ENCODE results near the gene ANKRD34C. TPM values are rescaled to one million over a fixed set of nuclear protein-coding genes. Genes with fewer than 3 reads are reported as not detected.

Gene ANKRD34C
- total RNA-seq, result not detected in 2 replicates

GRCh38 chr15:79282371-79283251 is at the start of gene ANKRD34C:
Gene ANKRD34C (plus strand): TSS chr15:79282722. CDS start chr15:79293285, 10,563 bp downstream.
- intact Hi-C loops (cut with micrococcal nuclease), result no loop called here

GRCh38 chr15:79233236-79233635 is 49.3 kb upstream of the ANKRD34C start:
- intact Hi-C loops (cut with micrococcal nuclease), result no loop called here

- intact Hi-C loops (cut with micrococcal nuclease), result no loop called here
These were observed 42.5 kb upstream of the ANKRD34C start for GRCh38 chr15:79240036-79240435.

- intact Hi-C loops (cut with micrococcal nuclease), result no loop called here
These were observed 38.8 kb upstream of the ANKRD34C start for GRCh38 chr15:79243723-79244122.

GRCh38 chr15:79244876-79245275 is 37.6 kb upstream of the ANKRD34C start:
- intact Hi-C loops (cut with micrococcal nuclease), result no loop called here

- intact Hi-C loops (cut with micrococcal nuclease), result no loop called here
These were observed 34.3 kb upstream of the ANKRD34C start for GRCh38 chr15:79248183-79248582.

- intact Hi-C loops (cut with micrococcal nuclease), result no loop called here
These were observed 25.1 kb upstream of the ANKRD34C start for GRCh38 chr15:79257454-79257853.

GRCh38 chr15:79261836-79262235 is 20.7 kb upstream of the ANKRD34C start:
- intact Hi-C loops (cut with micrococcal nuclease), result no loop called here

- intact Hi-C loops (cut with micrococcal nuclease), result no loop called here
These were observed 17.4 kb upstream of the ANKRD34C start for GRCh38 chr15:79265167-79265566.

- intact Hi-C loops (cut with micrococcal nuclease), result no loop called here
These were observed 16.4 kb upstream of the ANKRD34C start for GRCh38 chr15:79265987-79266579.

- intact Hi-C loops (cut with micrococcal nuclease), result no loop called here
These were observed 928 bp downstream of the ANKRD34C start for GRCh38 chr15:79283252-79284048.

- intact Hi-C loops (cut with micrococcal nuclease), result no loop called here
These were observed 8.2 kb downstream of the ANKRD34C start for GRCh38 chr15:79290642-79291275.

- intact Hi-C loops (cut with micrococcal nuclease), result no loop called here
These were observed 9.5 kb downstream of the ANKRD34C start for GRCh38 chr15:79292011-79292410.

- intact Hi-C loops (cut with micrococcal nuclease), result no loop called here
These were observed 11.6 kb downstream of the ANKRD34C start for GRCh38 chr15:79294075-79294474.

- intact Hi-C loops (cut with micrococcal nuclease), result no loop called here
These were observed 14.1 kb downstream of the ANKRD34C start for GRCh38 chr15:79296583-79296982.

- intact Hi-C loops (cut with micrococcal nuclease), result no loop called here
These were observed 16.8 kb downstream of the ANKRD34C start for GRCh38 chr15:79299126-79299840.

GRCh38 chr15:79299841-79300235 is 17.3 kb downstream of the ANKRD34C start:
- intact Hi-C loops (cut with micrococcal nuclease), result no loop called here

GRCh38 chr15:79307251-79307650 is 24.7 kb downstream of the ANKRD34C start:
- intact Hi-C loops (cut with micrococcal nuclease), result no loop called here

- intact Hi-C loops (cut with micrococcal nuclease), result no loop called here
These were observed 26.4 kb downstream of the ANKRD34C start for GRCh38 chr15:79308874-79309273.

GRCh38 chr15:79310612-79310984 is 28.1 kb downstream of the ANKRD34C start:
- intact Hi-C loops (cut with micrococcal nuclease), result loop anchor here (5.0 kb wide), 1 partner anchor 842 kb away; the partner anchor contains the start of gene FAH
